GM12878 (cell line): ENCODE results near the gene FBXO17. TPM values are rescaled to one million over a fixed set of nuclear protein-coding genes. Genes with fewer than 3 reads are reported as not detected.

Experiments
- ATAC-seq: fragments of 200-7000 bp; cut with Tn5 transposase; 3 replicates; pipeline ENCODE4 v1.9.1; 2020; ENCODE audit warnings: mild to moderate bottlenecking, moderate library complexity
- BruUV-seq: library from RNA; stranded (reverse); fragments of 400-500 nt; replicated peaks from 2 replicates; lab custom pipeline; 2021; lab: Mats Ljungman, UMichigan
- CTCF ChIA-PET: fragments of 300-600 bp; sonication (Branson Sonifier 250); formaldehyde crosslinking; extraction: SDS; loops from one replicate; lab custom pipeline; 2021; ENCODE audit warnings: inconsistent platforms; lab: Yijun Ruan, JAX
- POLR2A ChIA-PET: fragments of 350-600 bp; formaldehyde crosslinking; extraction: SDS; loops from one replicate; lab custom pipeline; 2021; ENCODE audit warnings: inconsistent platforms; lab: Charles Lee
- RAD21 ChIA-PET: fragments of 300-600 bp; sonication (Branson Sonifier 250); formaldehyde crosslinking; loops from one replicate; lab custom pipeline; 2023; ENCODE audit warnings: antibody characterized with exemption; ENCODE audit not compliant: unreplicated experiment; lab: Charles Lee
- SMC1A ChIA-PET: fragments of 300-600 bp; sonication (Branson Sonifier 250); formaldehyde crosslinking; loops from one replicate; lab custom pipeline; 2023; ENCODE audit not compliant: unreplicated experiment, uncharacterized antibody; lab: Charles Lee
- DNase-seq: peaks from one replicate; pipeline ENCODE4 v3.0.0-alpha.2; 2011; ENCODE audit warnings: low read depth, low spot score
- FAIRE-seq: peaks from 3 replicates; lab custom pipeline; 2011; peaks lifted over from hg19 to GRCh38; lab: Jason Lieb, UNC
- H2AFZ ChIP-seq: 2 replicates; pipeline ENCODE4 v1.6.0; 2011; ENCODE audit warnings: low read depth, low read length, control low read depth; ENCODE audit not compliant: control insufficient read depth
- H3K27ac ChIP-seq: 2 replicates; pipeline ENCODE4 v1.5.1; 2011; ENCODE audit warnings: control low read depth; ENCODE audit not compliant: control insufficient read depth, insufficient read depth
- H3K27me3 ChIP-seq, 2 experiments: replicated peaks in 1 of 2; 2 replicates each; pipeline versions ENCODE4 v1.6.0 to v1.6.1; 2011; ENCODE audit warnings: low read length in 1 of 2; ENCODE audit not compliant: control insufficient read depth in 2 of 2, insufficient read depth in 2 of 2
- H3K36me3 ChIP-seq, 2 experiments: 2 replicates each; pipeline ENCODE4 v1.5.1; 2011; ENCODE audit warnings: low read length in 1 of 2; ENCODE audit not compliant: control insufficient read depth in 2 of 2, insufficient read depth in 2 of 2
- H3K4me1 ChIP-seq: 2 replicates; pipeline ENCODE4 v1.6.1; 2011; ENCODE audit warnings: mild to moderate bottlenecking, low read length, moderate library complexity, mixed read lengths; ENCODE audit not compliant: control insufficient read depth, insufficient read depth
- H3K4me2 ChIP-seq: 2 replicates; pipeline ENCODE4 v1.6.0; 2011; ENCODE audit warnings: control low read depth; ENCODE audit not compliant: control insufficient read depth, insufficient read depth
- H3K4me3 ChIP-seq: fragments of 200-600 bp; sonication (generic); 2 replicates; pipeline ENCODE4 v1.5.1; 2016
- H3K79me2 ChIP-seq: 2 replicates; pipeline ENCODE4 v1.6.0; 2011; ENCODE audit warnings: low read length; ENCODE audit not compliant: control insufficient read depth, insufficient read depth
- H3K9ac ChIP-seq: 2 replicates; pipeline ENCODE4 v1.8.0; 2011; ENCODE audit warnings: low read length, control low read depth, mixed read lengths; ENCODE audit not compliant: control insufficient read depth, insufficient read depth
- H3K9me3 ChIP-seq: replicated peaks from 3 replicates; pipeline ENCODE4 v1.5.1; 2011; ENCODE audit warnings: mild to moderate bottlenecking, low read length; ENCODE audit not compliant: control insufficient read depth, insufficient read depth
- H4K20me1 ChIP-seq: 2 replicates; pipeline ENCODE4 v1.6.0; 2011; ENCODE audit not compliant: control insufficient read depth, insufficient read depth
- BCL11A ChIP-seq: IDR thresholded peaks from 2 replicates; pipeline ENCODE4 v1.6.1; 2011; ENCODE audit warnings: low read depth, low read length
- CREM ChIP-seq: IDR thresholded peaks from 2 replicates; pipeline ENCODE4 v1.6.1; 2014; ENCODE audit warnings: antibody characterized with exemption, low read depth
- CTCF ChIP-seq, 3 experiments: IDR thresholded peaks in 2 of 3; conservative IDR thresholded peaks in 1 of 3; 2 replicates each; pipeline ENCODE4 v1.5.1; 2011; ENCODE audit warnings: low read depth in 3 of 3, low read length in 3 of 3, mild to moderate bottlenecking in 3 of 3, control low read depth in 2 of 3, moderate library complexity in 2 of 3, inconsistent platforms in 1 of 3, mixed read lengths in 1 of 3; ENCODE audit not compliant: control insufficient read depth in 2 of 3, insufficient read depth in 1 of 3; ENCODE audit errors: extremely low read depth in 1 of 3
- E4F1 ChIP-seq: fragments of 450-650 bp; IDR thresholded peaks from 2 replicates; pipeline ENCODE4 v1.6.1; 2018; ENCODE audit warnings: borderline replicate concordance, mild to moderate bottlenecking; ENCODE audit not compliant: partially characterized antibody
- HCFC1 ChIP-seq: fragments of 150-350 bp; IDR thresholded peaks from 2 replicates; pipeline ENCODE4 v1.6.1; 2014; ENCODE audit warnings: low read length
- JUND ChIP-seq: IDR thresholded peaks from 2 replicates; pipeline ENCODE4 v1.6.1; 2012; ENCODE audit warnings: low read depth, mild to moderate bottlenecking, low read length, improper control_type of control experiment, moderate library complexity
- LARP7 ChIP-seq: fragments of 450-650 bp; IDR thresholded peaks from 2 replicates; pipeline ENCODE4 v1.6.1; 2017; ENCODE audit warnings: mild to moderate bottlenecking
- MEF2A ChIP-seq: IDR thresholded peaks from 2 replicates; pipeline ENCODE4 v1.6.1; 2011; ENCODE audit warnings: low read depth, mild to moderate bottlenecking, low read length, moderate library complexity; ENCODE audit not compliant: insufficient read depth
- MTA2 ChIP-seq: fragments of 450-650 bp; IDR thresholded peaks from 2 replicates; pipeline ENCODE4 v1.6.1; 2016; ENCODE audit warnings: low read depth, mild to moderate bottlenecking, moderate library complexity
- MTA3 ChIP-seq: IDR thresholded peaks from 2 replicates; pipeline ENCODE4 v1.6.1; 2012; ENCODE audit warnings: low read length, inconsistent platforms, borderline replicate concordance
- MYC ChIP-seq: IDR thresholded peaks from 2 replicates; pipeline ENCODE4 v1.6.1; 2011; ENCODE audit warnings: mild to moderate bottlenecking, low read length, moderate library complexity, inconsistent platforms; ENCODE audit not compliant: insufficient read depth, insufficient replicate concordance, insufficient read length, severe bottlenecking
- NFYA ChIP-seq: IDR thresholded peaks from 2 replicates; pipeline ENCODE4 v1.6.1; 2011; ENCODE audit warnings: low read depth, mild to moderate bottlenecking, low read length, improper control_type of control experiment, borderline replicate concordance
- POLR2A ChIP-seq: IDR thresholded peaks from 2 replicates; pipeline ENCODE4 v1.6.1; 2011; ENCODE audit warnings: low read depth, mild to moderate bottlenecking, low read length
- POLR2AphosphoS5 ChIP-seq: IDR thresholded peaks from 2 replicates; pipeline ENCODE4 v1.6.1; 2011; ENCODE audit warnings: mild to moderate bottlenecking, low read length, inconsistent platforms
- SIX5 ChIP-seq: IDR thresholded peaks from 2 replicates; pipeline ENCODE4 v1.6.1; 2011; ENCODE audit warnings: mild to moderate bottlenecking, low read depth, low read length, moderate library complexity; ENCODE audit not compliant: severe bottlenecking
- TARDBP ChIP-seq: IDR thresholded peaks from 2 replicates; pipeline ENCODE4 v1.6.1; 2016; ENCODE audit warnings: borderline replicate concordance
- WGBS: methylation state at CpG from one replicate; pipeline ENCODE4 v1.1.6; 2016; ENCODE audit warnings: low lambda C conversion rate; ENCODE audit not compliant: insufficient replicate concordance, insufficient coverage; ENCODE audit errors: missing lambda C conversion rate; 5-methylcytosine and 5-hydroxymethylcytosine counted together
- in situ Hi-C: fragments of 300-500 bp; cut with MboI; formaldehyde crosslinking; loops from 9 replicates; pipeline ENCODE4 v1.14.3; 2018; ENCODE audit warnings: mixed read lengths
- intact Hi-C: fragments of 100-400 bp; cut with micrococcal nuclease; formaldehyde crosslinking; loops from one replicate; pipeline ENCODE4 v1.14.2; 2022; ENCODE audit not compliant: unreplicated experiment
- polyA plus RNA-seq, 11 experiments: library from polyadenylated mRNA; depleted of rRNA in 4 of 11; unstranded in 6 of 11; stranded (reverse) in 5 of 11; fragments of >200 nt; fragmentation: Nextera tagmentation in 4 of 11; fragmentation: Illumina TruSeq in 1 of 11; extraction: Ambion mirVana in 4 of 11; extraction: Trizol in 1 of 11; gene quantifications; 1 replicate in 1 of 11; 2 replicates in 10 of 11; pipeline versions ENCODE4 v1.2.1 to v1.2.3, GENCODE V29; 2011 to 2016; ENCODE audit warnings: inconsistent platforms in 2 of 11, missing spikeins in 2 of 11, low read depth in 1 of 11
- total RNA-seq, 4 experiments: library from RNA; depleted of rRNA in 3 of 4; stranded (reverse); fragments of >200 nt in 3 of 4; fragmentation: Illumina TruSeq in 1 of 4; extraction: Trizol in 1 of 4; gene quantifications; 2 replicates each; pipeline versions ENCODE4 v1.2.1 to v1.2.3, GENCODE V29; 2013 to 2021
- TF ChIP-seq, protein P1 (sequence below): IDR thresholded peaks from 2 replicates; pipeline ENCODE4 v1.6.1; 2011; ENCODE audit warnings: borderline replicate concordance, low read depth, mild to moderate bottlenecking, moderate library complexity, mixed read lengths, low read length; ENCODE audit not compliant: insufficient read depth; ENCODE audit errors: extremely low read length

Gene FBXO17
- total and polyA plus RNA-seq, 10 of the 15 experiments (the other 5 are each of a cell fraction or from before 2014, with no cell fraction given) = 2.2 to 11.1 (median 5.3) TPM

GRCh38 chr19:39021063-39021462 lies 45.5 kb upstream of the FBXO17 start (continued):
- TF ChIP-seq, protein P1, sequence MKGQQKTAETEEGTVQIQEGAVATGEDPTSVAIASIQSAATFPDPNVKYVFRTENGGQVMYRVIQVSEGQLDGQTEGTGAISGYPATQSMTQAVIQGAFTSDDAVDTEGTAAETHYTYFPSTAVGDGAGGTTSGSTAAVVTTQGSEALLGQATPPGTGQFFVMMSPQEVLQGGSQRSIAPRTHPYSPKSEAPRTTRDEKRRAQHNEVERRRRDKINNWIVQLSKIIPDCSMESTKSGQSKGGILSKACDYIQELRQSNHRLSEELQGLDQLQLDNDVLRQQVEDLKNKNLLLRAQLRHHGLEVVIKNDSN = no peak
- TF ChIP-seq TARDBP (no peak), CREM (peak; percentile 86), BCL11A (peak; percentile 61; the same call in 1 of the 2 replicates), POLR2A (no peak), LARP7 (no peak), CTCF (IDR thresholded peaks at IDR 0.05 in 2 of 3, conservative IDR thresholded peaks at IDR 0.05 in 1 of 3; ENCODE audit: control insufficient read depth in 2 of 3, extremely low read depth in 1 of 3, insufficient read depth in 1 of 3, low read depth in 3 of 3, low read length in 3 of 3) (no peak), JUND (0 out of 2 replicates have a peak, but pooled peaks have one; percentile 23)

DNA sequence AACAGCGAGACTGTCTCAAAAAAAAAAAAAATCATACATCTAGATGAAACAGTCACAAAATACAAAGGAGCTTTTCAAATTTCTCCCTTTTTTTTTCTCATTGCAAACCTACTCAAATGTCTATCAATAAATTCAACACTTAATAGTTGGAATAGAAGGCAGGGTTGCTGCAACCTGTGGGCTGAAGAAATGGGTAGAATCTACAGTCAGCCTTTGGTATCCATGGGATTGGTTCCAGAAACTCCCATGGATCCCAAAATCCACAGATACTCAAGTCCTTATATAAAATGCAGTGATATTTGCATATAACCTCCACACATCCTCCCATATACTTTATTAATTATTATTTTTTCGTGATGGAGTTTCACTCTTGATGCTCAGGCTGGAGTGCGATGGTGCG lies 42.1 kb upstream of the FBXO17 start:
- SMC1A ChIA-PET = interaction anchor here (0.9 to 2.4 kb wide), 3 partner anchors 11 to 41 kb away, joined by 3 to 18 read pairs (median 4); no protein-coding TSS in a partner anchor
- Histone ChIP-seq H3K27ac (no peak overlapping the region), H3K79me2 (no peaks in the 10 kb centered on the region), H3K9me3 (no peaks in the 10 kb centered on the region), H3K4me1 (peaks cover 15% of the 10 kb centered on the region), H3K27me3 (no peaks in the 10 kb centered on the region), H3K9ac (no peak overlapping the region), H4K20me1 (no peaks in the 10 kb centered on the region), H2AFZ (no peak overlapping the region), H3K4me3 (no peak overlapping the region), H3K4me2 (no peak overlapping the region), H3K36me3 (no peaks in the 10 kb centered on the region)
- RAD21 ChIA-PET = interaction anchor here (0.7 to 2.0 kb wide), 2 partner anchors 11 to 13 kb away, joined by 3 to 7 read pairs; no protein-coding TSS in a partner anchor
- CTCF ChIA-PET = interaction anchor here (0.6 to 1.5 kb wide), 4 partner anchors 12 to 612 kb away, joined by 3 to 7 read pairs (median 4); no protein-coding TSS in a partner anchor
- POLR2A ChIA-PET = interaction anchor here (0.7 to 1.4 kb wide), 4 partner anchors 13 to 111 kb away, joined by 3 to 5 read pairs (median 4); no protein-coding TSS in a partner anchor
- DNase-seq (no peak), ATAC-seq (no peak), FAIRE-seq (no peak)
- in situ Hi-C loops (no loop called here), intact Hi-C loops (no loop called here)
- BruUV-seq = no TSS peak
- 56% methylated on average over 4 of the region's 4 CpGs for WGBS
- TF ChIP-seq NFYA = no peak
- no peak for TF ChIP-seq MYC
- TF ChIP-seq MTA2 = no peak
- no peak for TF ChIP-seq MTA3
- TF ChIP-seq SIX5 = no peak
- TF ChIP-seq HCFC1 = no peak
- TF ChIP-seq MEF2A = no peak
- no peak for TF ChIP-seq POLR2AphosphoS5
- no peak for TF ChIP-seq E4F1
